GM20000 (cell line): ENCODE data around the gene GMPPA.

Experiments
- DNase-seq: peaks from one replicate; pipeline ENCODE4 v3.0.0; 2012; ENCODE audit warnings: low spot score
- TF ChIP-seq, protein P1 (sequence below): IDR thresholded peaks from 2 replicates; pipeline ENCODE4 v1.5.1; 2012; ENCODE audit warnings: mild to moderate bottlenecking, control low read depth; ENCODE audit errors: extremely low read depth, missing control alignments

Gene GMPPA

DNA sequence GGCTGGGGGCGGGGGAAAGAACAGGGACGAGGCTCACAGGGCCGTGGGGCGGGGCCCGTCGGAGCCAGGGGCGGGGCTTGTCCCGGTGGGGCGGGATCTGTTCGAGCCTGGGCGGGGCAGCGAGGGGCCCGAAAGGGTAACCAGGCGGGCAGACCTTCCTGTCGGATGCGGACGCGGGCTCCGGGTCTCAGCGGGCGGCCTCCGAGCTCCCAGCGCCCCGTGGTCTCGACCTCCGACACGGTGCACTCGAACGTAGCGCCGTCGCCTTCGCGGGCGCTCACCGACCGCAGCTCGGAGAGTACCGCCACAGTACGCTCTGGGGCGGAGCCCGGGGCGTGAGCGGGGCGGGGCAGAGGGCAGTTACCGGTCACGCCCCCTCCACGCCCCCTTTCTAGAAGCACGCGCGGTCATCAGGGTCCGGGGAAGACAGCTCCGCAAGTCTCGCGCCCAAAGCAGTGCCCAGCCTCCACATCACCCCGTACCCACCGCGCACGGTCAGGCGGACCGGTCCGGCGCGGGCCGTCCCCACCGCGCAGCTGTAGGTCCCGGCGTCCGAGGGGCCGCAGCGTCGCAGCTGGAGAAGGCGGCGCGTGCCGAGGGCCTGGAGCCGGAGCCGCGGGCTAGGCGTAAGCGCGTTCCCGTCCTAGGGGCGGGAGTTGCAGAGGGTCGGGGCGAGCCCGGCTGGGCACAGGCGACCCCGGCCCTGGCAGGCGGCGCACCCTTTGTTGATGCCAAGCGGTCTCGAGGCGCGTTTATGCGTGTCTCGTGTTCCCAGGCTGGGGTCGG, 53.9 kb downstream of the GMPPA start:
- peak; percentile 98 for DNase-seq
- TF ChIP-seq, protein P1, sequence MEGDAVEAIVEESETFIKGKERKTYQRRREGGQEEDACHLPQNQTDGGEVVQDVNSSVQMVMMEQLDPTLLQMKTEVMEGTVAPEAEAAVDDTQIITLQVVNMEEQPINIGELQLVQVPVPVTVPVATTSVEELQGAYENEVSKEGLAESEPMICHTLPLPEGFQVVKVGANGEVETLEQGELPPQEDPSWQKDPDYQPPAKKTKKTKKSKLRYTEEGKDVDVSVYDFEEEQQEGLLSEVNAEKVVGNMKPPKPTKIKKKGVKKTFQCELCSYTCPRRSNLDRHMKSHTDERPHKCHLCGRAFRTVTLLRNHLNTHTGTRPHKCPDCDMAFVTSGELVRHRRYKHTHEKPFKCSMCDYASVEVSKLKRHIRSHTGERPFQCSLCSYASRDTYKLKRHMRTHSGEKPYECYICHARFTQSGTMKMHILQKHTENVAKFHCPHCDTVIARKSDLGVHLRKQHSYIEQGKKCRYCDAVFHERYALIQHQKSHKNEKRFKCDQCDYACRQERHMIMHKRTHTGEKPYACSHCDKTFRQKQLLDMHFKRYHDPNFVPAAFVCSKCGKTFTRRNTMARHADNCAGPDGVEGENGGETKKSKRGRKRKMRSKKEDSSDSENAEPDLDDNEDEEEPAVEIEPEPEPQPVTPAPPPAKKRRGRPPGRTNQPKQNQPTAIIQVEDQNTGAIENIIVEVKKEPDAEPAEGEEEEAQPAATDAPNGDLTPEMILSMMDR = no peak

GRCh38 chr2:219553168-219553417, 54.4 kb downstream of the GMPPA start:
- TF ChIP-seq, protein P1 = no peak
- DNase-seq = no peak

DNA sequence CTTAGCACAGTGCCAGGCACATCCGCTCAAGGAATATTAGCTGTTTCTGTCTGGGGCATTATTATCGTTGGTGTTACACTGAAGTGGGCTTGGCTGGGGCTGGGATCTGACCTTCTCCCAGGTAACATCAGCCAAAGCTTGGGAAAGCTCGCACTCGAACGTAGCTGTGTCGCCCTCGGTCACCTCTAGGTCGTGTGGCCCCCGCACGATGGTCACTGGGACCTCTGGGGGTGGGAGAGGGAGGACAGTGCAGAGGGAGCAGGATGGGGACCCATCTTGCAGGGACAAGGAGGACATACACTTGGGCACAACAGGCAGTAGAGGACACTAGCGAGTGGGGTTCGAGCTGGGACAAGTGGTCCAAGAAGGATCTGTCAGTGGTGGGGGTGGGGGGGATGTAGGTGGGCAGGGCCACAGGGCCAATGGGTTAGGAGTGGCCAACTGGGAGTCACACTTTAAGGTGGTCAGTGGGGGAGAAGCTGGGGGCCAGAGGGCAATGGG, 54.8 kb downstream of the GMPPA start:
- TF ChIP-seq, protein P1 = no peak
- no peak for DNase-seq

- no peak for DNase-seq
- TF ChIP-seq, protein P1 = no peak
Measured at GRCh38 chr2:219554350-219554749, 55.7 kb downstream of the GMPPA start.

- DNase-seq = no peak
- TF ChIP-seq, protein P1 = no peak
Measured at GRCh38 chr2:219555956-219556355, 57.3 kb downstream of the GMPPA start.

DNA sequence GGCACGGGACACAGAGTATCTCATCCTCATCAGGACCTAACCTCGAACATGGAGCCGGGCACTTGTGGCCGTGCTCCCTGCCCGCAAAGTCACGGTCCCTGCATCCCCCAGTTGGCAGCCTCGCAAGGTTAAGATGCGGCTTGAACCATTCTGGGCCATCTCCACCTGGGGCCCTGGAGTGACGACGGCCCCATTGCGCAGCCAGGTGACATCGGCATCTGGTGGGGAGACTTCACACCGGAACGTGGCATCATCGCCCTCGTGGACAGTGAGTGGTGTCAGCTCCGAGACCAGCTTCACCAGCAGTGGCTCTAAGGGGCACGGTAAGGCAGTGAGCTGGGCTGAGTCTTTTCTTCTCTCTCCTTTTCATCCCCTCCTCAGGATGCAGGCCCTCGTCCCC, 57.7 kb downstream of the GMPPA start:
- TF ChIP-seq, protein P1 = no peak
- no peak for DNase-seq
